Measurements from ENCODE around the gene GSAP. TPM values are rescaled to one million over a fixed set of nuclear protein-coding genes. Genes with fewer than 3 reads are reported as not detected.

The GSAP gene
- total RNA-seq, 2 experiments from 2014 or later: 0.55 TPM; not detected in 1

DNA sequence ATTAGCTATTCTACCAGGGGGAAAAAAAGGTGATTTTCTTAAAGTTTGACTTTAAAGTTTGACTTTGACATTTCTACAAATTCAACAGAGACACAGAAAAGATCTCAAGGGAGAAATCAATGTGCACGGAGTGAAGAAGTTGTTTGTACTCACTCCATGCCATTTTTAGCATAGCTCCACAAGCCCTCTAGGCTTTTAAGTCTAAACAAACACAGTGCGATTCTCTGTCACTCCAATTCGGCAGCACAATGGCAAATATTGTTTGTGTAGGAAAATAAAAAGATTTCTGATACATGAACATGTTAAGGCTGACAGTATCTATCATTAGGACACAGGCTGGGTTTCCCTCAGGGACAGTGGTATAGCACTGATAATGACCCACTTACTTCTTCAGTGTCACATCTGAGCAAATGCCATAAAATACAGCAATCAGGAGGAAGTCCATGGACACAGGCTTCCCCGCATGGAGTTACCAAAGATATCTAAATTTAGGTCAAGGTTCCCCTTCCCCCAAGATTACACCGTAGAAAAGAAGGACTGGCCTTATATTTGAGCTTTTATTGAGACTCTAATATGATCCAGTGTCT is 28.0 kb downstream of the GSAP start:
- no TSS peak for BruUV-seq (replicated peaks)
- Histone ChIP-seq H4K20me1 (ENCODE audit: insufficient read depth, low read length) (no peaks in the 10 kb centered on the region), H3K9me3 (ENCODE audit: low read length) (no peaks in the 10 kb centered on the region), H3K4me1 (ENCODE audit: insufficient read depth, low read length, poor library complexity, severe bottlenecking) (no peaks in the 10 kb centered on the region), H3K36me3 (ENCODE audit: insufficient read depth, low read length) (no peaks in the 10 kb centered on the region), H3K79me2 (ENCODE audit: insufficient read depth, low read depth, low read length) (no peaks in the 10 kb centered on the region), H3K4me3 (ENCODE audit: low read depth, low read length, poor library complexity, severe bottlenecking) (no peak overlapping the region), H3K27ac (ENCODE audit: low read depth, low read length, poor library complexity, severe bottlenecking) (no peak overlapping the region), H3K4me2 (ENCODE audit: low read length) (no peak overlapping the region), H3K9me2 (ENCODE audit: insufficient read depth, low read length) (no peaks in the 10 kb centered on the region), H2AFZ (ENCODE audit: low read length) (no peak overlapping the region)
- intact Hi-C loops (cut with micrococcal nuclease; ENCODE audit: unreplicated experiment): no loop called here
- ChIA-PET POLR2A (interaction anchor here (1.0 kb wide), 1 partner anchor 9 kb away, joined by 3 read pairs; no protein-coding TSS in a partner anchor), CTCF (ENCODE audit: unreplicated experiment) (no interaction called here)
- TF ChIP-seq, protein P1, sequence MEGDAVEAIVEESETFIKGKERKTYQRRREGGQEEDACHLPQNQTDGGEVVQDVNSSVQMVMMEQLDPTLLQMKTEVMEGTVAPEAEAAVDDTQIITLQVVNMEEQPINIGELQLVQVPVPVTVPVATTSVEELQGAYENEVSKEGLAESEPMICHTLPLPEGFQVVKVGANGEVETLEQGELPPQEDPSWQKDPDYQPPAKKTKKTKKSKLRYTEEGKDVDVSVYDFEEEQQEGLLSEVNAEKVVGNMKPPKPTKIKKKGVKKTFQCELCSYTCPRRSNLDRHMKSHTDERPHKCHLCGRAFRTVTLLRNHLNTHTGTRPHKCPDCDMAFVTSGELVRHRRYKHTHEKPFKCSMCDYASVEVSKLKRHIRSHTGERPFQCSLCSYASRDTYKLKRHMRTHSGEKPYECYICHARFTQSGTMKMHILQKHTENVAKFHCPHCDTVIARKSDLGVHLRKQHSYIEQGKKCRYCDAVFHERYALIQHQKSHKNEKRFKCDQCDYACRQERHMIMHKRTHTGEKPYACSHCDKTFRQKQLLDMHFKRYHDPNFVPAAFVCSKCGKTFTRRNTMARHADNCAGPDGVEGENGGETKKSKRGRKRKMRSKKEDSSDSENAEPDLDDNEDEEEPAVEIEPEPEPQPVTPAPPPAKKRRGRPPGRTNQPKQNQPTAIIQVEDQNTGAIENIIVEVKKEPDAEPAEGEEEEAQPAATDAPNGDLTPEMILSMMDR (conservative IDR thresholded peaks at IDR 0.05; ENCODE audit: low read length): no peak
- no peak for TF ChIP-seq EZH2phosphoT487 (IDR thresholded peaks at IDR 0.05; ENCODE audit: borderline replicate concordance, low read depth, low read length)
- no peak for DNase-seq (ENCODE audit: low spot score)

DNA sequence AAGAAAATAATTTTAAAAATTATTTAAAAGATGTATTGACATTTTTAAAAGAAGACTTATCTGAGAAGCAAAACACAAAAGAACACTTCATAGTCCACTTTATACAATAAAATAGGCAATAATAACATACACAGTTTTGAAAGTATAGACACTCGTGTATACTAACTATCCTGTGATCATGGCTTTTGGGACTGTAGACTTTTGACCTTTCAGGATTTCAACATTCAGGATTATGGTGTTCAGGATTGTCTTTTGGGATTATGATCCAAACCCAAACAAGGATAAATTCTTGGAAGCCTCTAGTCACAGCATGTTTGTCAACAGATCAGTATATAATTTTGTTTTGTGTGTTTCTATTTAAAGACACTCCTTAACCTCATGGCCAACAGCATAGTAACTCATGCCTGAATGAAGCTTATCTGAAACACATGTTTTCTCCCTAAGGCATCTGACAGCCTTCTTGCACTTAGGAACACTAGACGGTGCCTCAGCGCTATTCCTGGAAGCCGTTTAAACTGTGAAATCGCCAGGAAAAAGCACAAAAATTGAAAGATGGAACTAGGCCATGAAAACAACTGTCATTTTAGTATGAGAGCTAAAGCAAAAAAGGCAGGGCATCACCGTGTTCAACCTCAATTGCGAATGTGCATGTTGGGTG is 29.9 kb downstream of the GSAP start:
- ChIA-PET CTCF (ENCODE audit: unreplicated experiment) (no interaction called here), POLR2A (interaction anchor here (0.8 kb wide), 1 partner anchor 11 kb away, joined by 3 read pairs; no protein-coding TSS in a partner anchor)
- Histone ChIP-seq H3K9me2 (ENCODE audit: insufficient read depth, low read length) (no peaks in the 10 kb centered on the region), H3K4me1 (ENCODE audit: insufficient read depth, low read length, poor library complexity, severe bottlenecking) (no peaks in the 10 kb centered on the region), H3K36me3 (ENCODE audit: insufficient read depth, low read length) (no peaks in the 10 kb centered on the region), H3K79me2 (ENCODE audit: insufficient read depth, low read depth, low read length) (no peaks in the 10 kb centered on the region), H3K9me3 (ENCODE audit: low read length) (no peaks in the 10 kb centered on the region), H3K4me3 (ENCODE audit: low read depth, low read length, poor library complexity, severe bottlenecking) (no peak overlapping the region), H3K4me2 (ENCODE audit: low read length) (no peak overlapping the region), H2AFZ (ENCODE audit: low read length) (no peak overlapping the region), H4K20me1 (ENCODE audit: insufficient read depth, low read length) (no peaks in the 10 kb centered on the region), H3K27ac (ENCODE audit: low read depth, low read length, poor library complexity, severe bottlenecking) (no peak overlapping the region)
- BruUV-seq (replicated peaks): no TSS peak
- TF ChIP-seq, protein P1 (conservative IDR thresholded peaks at IDR 0.05; ENCODE audit: low read length): no peak
- no peak for TF ChIP-seq EZH2phosphoT487 (IDR thresholded peaks at IDR 0.05; ENCODE audit: borderline replicate concordance, low read depth, low read length)
- DNase-seq (ENCODE audit: low spot score): no peak
- intact Hi-C loops (cut with micrococcal nuclease; ENCODE audit: unreplicated experiment): no loop called here

DNA sequence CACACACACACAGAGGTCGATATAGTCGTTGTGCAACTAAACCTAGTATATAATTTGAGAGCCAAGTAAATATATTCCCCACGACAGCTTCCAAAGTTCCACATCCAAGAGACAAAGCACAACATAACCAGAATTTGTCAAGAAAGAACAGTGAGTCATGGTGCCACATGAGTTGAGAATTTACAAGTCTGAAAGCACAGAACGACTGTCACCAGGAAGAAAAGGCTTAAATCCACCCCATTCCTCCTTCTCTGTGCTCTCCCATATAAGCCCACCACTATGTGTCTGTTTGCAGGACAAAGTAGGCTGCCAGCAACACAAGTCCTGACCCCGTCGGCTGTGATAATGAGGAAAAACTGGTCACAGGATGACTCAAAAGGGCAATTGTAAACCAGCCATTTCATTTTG is 32.8 kb downstream of the GSAP start:
- POLR2A ChIA-PET: no interaction called here
- H3K79me2 ChIP-seq (ENCODE audit: insufficient read depth, low read depth, low read length): no peaks in the 10 kb centered on the region
- H3K27ac ChIP-seq (ENCODE audit: low read depth, low read length, poor library complexity, severe bottlenecking): no peak overlapping the region
- intact Hi-C loops (cut with micrococcal nuclease; ENCODE audit: unreplicated experiment): no loop called here
- no peaks in the 10 kb centered on the region for H3K9me2 ChIP-seq (ENCODE audit: insufficient read depth, low read length)
- no peak overlapping the region for H3K4me2 ChIP-seq (ENCODE audit: low read length)
- no peak for DNase-seq (ENCODE audit: low spot score)
- no peak overlapping the region for H2AFZ ChIP-seq (ENCODE audit: low read length)
- CTCF ChIA-PET (ENCODE audit: unreplicated experiment): no interaction called here
- TF ChIP-seq, protein P1 (conservative IDR thresholded peaks at IDR 0.05; ENCODE audit: low read length): no peak
- no peak for TF ChIP-seq EZH2phosphoT487 (IDR thresholded peaks at IDR 0.05; ENCODE audit: borderline replicate concordance, low read depth, low read length)
- no peak overlapping the region for H3K4me3 ChIP-seq (ENCODE audit: low read depth, low read length, poor library complexity, severe bottlenecking)
- no peaks in the 10 kb centered on the region for H3K9me3 ChIP-seq (ENCODE audit: low read length)
- H4K20me1 ChIP-seq (ENCODE audit: insufficient read depth, low read length): no peaks in the 10 kb centered on the region
- BruUV-seq (replicated peaks): no TSS peak
- no peaks in the 10 kb centered on the region for H3K4me1 ChIP-seq (ENCODE audit: insufficient read depth, low read length, poor library complexity, severe bottlenecking)
- no peaks in the 10 kb centered on the region for H3K36me3 ChIP-seq (ENCODE audit: insufficient read depth, low read length)

Measured in OCI-LY7 (cell line).